Stimulated activated CD4-positive, alpha-beta T cell treated with anti-CD3 and anti-CD28 coated beads, TNF-alpha, amount 100 ng/mL, for 4 hours (primary cell): ENCODE results near the gene NABP1.
"Not testable (repeated sequence)": the region's sequence is repeated elsewhere in the genome, so short reads cannot be mapped to it uniquely, and the experiment has no call there.

ENCODE experiments used
- DNase-seq, 3 experiments: peaks; one replicate each; pipeline ENCODE4 v3.0.0-alpha.2; 2020; ENCODE audit warnings: low read depth in 3 of 3

NABP1 gene

GRCh38 chr2:191677646-191678436, at the start of gene NABP1:
TSS of gene NABP1 (plus strand) at chr2:191678136. CDS start at chr2:191678615, 479 bp downstream.
- peak; percentile 98 for DNase-seq

- DNase-seq, result no peak
Observed at GRCh38 chr2:191629001-191629453, 48.9 kb upstream of the NABP1 start.

GRCh38 chr2:191629976-191630712, 47.8 kb upstream of the NABP1 start:
- DNase-seq, result no peak

GRCh38 chr2:191631754-191632153, 46.2 kb upstream of the NABP1 start:
- no peak for DNase-seq

- DNase-seq, result no peak
Observed at GRCh38 chr2:191632426-191632825, 45.5 kb upstream of the NABP1 start.

GRCh38 chr2:191634791-191635190, 43.1 kb upstream of the NABP1 start:
- DNase-seq, result no peak

- no peak for DNase-seq
Observed at GRCh38 chr2:191635333-191636234, 42.4 kb upstream of the NABP1 start.

- no peak for DNase-seq
Observed at GRCh38 chr2:191636235-191636543, 41.7 kb upstream of the NABP1 start.

- DNase-seq, result no peak
Observed at GRCh38 chr2:191636586-191636985, 41.4 kb upstream of the NABP1 start.

GRCh38 chr2:191637182-191638078, 40.5 kb upstream of the NABP1 start:
- DNase-seq, result no peak

GRCh38 chr2:191638079-191638801, 39.7 kb upstream of the NABP1 start:
- no peak for DNase-seq

GRCh38 chr2:191638802-191639172, 39.1 kb upstream of the NABP1 start:
- no peak for DNase-seq

- no peak for DNase-seq
Observed at GRCh38 chr2:191641609-191642008, 36.3 kb upstream of the NABP1 start.

- no peak for DNase-seq
Observed at GRCh38 chr2:191642541-191642940, 35.4 kb upstream of the NABP1 start.

GRCh38 chr2:191643429-191643828, 34.5 kb upstream of the NABP1 start:
- DNase-seq, result no peak

- DNase-seq, result not testable (repeated sequence)
Observed at GRCh38 chr2:191644613-191645012, 33.3 kb upstream of the NABP1 start.

GRCh38 chr2:191645032-191645431, 32.9 kb upstream of the NABP1 start:
- DNase-seq, result no peak

GRCh38 chr2:191645434-191646162, 32.3 kb upstream of the NABP1 start:
- DNase-seq, result no peak

- DNase-seq, result no peak
Observed at GRCh38 chr2:191646163-191646902, 31.6 kb upstream of the NABP1 start.
